Kidney capillary endothelial cell (primary cell): ENCODE data around the gene ADGRB3.
A peak's percentile ranks its signal among the peaks of the same experiment; 100 is the strongest.
"Not testable (repeated sequence)": the region's sequence is repeated elsewhere in the genome, so short reads cannot be mapped to it uniquely, and the experiment has no call there.

Experiments
- DNase-seq: peaks from one replicate; pipeline ENCODE4 v3.0.0-alpha.2; 2018; ENCODE audit warnings: low spot score

Gene ADGRB3

DNA sequence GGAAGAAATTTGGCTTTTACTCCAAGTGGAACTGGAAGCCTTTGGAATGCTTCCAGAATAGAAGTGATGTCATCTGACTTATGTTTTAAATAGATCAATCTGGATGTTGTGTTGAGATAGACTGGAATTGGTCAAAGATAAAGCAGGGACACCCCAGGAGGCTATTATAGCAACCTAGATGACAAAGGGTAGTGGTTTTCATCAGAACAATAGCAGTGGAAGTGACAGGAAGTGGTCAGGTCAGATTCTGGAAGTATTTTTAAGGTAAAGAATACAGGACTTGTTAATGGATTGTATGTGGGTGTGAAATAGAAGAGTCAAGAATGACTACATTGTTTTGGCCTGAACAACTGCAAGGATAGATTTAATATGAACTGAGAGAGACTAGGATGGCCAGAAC lies 191.4 kb downstream of the ADGRB3 start:
- no peak for DNase-seq

DNA sequence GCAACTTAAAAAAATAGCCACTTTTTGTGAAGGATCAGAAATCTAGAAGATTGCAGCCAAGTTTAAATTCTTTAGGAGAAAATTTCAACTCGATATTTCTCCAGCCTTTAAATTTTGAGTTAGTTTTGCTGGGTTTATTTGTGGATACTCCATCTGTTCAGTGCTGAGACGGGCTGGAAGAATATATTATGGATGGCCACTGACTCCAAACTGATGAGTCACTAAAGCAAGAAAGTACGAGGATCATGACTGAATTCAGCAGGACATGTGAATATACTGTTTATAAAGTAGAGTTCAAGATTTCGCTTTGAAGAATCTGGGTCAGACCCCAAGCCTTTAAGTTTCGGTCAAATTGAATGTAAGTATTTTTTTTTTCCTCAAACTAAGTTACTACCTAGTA lies 199.5 kb downstream of the ADGRB3 start:
- no peak for DNase-seq

DNA sequence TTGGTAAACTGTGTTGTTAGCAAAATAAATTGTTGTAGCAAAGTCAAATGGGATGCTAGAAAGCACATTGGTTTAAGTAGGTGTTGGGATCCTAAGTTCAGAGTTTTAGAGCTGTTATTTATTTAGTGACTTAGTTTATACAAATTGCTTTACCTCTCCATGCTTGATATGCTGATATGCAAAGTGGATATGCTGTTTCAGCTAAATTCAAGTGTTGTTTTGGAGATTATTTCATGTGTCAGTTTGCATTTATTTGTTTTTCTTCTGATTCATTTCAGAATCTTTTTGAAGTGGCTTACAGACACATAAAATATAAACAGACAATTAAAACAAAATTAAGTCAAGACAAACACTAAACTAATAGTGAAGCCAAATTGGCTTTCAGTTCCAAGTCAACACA lies 203.5 kb downstream of the ADGRB3 start:
- no peak for DNase-seq

DNA sequence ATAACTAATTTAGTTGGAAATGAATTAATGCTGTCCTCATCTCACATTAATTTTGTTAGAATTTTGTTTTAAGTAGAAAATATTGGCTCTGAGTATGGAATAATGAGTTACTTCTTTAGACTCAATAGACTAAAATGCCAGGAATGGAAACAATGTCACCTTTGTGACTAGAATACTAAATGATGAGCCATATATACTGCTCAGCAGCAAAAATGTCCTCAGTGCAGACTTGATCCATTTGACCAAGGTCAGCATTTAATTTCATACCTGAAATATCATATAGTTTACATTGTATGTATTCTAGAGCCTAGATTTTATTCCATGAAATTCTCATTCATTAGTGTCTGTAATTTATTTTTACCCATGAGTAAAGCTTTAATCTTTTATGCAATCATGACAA lies 217.7 kb downstream of the ADGRB3 start:
- DNase-seq: no peak

DNA sequence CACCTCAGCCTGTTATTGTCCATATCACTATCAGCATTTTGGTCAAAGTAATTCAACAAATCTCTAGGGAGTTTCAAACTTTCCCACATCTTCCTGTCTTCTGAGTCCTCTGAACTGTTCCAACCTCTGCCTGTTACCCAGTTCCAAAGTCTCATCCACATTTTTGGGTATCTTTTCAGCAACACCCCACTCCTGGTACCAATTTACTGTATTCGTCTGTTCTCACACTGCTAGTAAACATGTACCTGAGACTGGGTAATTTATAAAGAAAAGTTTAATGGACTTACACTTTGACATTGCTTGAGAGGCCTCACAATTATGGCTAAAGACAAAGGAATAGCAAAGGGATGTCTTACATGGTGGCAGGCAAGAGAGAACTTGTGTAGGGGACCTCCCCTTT lies 224.2 kb downstream of the ADGRB3 start:
- no peak for DNase-seq

DNA sequence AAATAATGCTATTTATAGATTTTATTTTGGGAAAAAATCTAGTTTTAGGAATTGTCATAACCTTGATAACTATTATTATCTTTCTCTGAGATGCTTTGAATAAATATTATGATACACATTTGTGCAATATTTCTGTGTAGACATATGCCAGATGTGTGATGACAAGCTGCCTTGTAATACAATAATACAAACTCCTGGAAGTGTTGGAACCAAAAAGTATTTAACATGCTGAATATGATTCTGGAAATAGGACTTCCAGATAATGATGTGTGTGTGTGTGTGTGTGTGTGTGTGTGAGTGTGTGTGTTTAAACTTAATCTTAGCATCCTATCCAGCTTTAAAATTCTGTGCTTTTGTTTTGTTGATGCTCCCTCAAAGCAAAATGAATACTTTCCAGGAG lies 233.6 kb downstream of the ADGRB3 start:
- no peak for DNase-seq

DNA sequence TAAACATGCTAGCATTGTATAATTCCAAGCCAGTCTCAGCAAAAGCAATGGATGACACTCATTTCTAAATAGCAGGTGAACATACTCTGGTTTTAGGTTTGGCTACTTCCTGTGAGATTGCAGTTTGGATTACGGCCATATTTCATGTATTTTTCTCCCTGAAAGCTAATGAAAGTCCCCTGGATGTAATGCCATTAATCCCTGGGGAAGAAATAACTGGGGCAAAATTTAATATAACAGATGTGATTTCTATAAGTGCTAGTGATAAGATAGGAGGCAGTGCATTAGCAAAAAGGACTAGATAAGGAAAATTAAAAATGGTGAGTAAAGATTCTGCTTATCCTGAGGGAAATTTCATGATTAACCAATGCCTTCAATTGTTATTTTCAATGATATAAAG lies 238.2 kb downstream of the ADGRB3 start:
- no peak for DNase-seq

DNA sequence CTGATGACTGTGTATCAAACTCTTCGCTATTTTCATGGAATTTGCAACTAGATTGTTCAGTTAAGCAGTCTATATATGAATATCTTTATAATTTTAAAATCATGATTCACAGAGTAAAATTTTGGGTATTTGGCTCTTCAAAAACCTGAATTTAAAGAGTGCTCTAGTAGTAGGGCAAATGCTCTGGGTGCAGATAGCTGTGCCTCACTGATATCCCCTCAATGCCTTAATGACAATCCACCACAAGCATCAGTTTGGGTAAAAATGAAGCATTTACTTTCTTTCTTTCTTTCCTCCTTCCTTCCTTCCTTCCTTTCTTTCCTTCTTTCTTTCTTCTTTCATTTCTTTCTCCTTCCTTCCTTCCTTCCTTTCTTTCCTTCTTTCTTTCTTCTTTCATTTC lies 239.7 kb downstream of the ADGRB3 start:
- no peak for DNase-seq

DNA sequence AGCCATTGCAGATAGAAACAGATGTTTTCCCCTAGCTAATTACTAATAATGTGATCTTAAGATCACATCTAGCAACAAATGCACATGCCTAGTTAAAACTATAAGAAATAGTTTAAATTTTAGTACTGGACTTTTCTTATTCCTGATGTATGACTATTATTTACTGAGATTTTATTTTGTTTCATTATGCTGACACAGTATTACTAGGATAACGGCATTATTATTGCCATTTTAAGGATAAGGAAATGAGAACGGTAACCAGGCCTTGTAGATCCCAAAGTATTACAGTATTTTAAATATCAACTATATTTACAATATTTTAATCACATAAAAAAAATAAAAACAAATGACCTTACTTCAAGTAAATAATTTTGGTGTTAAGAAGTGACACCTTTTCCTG lies 240.3 kb downstream of the ADGRB3 start:
- no peak for DNase-seq

DNA sequence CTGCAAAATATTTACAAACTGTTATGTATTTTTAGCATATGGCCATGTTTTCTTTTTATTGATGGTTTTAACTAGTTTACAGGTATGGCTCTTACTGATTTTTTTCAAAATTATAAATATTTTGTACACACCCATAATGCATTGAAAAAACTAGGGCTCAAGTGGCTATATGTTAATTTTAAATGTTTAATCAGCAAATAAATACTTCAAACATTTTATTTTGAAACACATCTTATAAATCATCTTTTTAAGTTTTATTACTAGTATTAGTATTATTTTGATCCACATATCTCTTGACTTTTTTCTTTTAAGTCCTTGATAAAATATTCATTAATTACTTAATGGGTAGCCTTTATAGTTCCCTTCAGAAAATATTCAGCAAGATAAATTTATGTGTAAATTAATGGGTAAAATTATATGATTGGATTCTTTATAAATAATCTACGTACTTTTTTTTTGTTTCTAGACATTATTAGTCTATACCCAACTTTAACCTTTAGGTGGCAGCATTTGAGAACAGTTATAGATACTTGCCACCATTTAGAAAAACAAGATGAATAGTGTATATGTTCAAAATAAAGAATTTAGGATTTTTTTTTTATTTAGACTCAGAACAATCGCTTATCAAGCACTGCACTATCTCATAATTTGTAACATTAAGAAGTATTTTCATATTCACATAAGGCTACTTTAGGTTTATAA lies 241.9 kb downstream of the ADGRB3 start:
- DNase-seq: peak; percentile 29

DNA sequence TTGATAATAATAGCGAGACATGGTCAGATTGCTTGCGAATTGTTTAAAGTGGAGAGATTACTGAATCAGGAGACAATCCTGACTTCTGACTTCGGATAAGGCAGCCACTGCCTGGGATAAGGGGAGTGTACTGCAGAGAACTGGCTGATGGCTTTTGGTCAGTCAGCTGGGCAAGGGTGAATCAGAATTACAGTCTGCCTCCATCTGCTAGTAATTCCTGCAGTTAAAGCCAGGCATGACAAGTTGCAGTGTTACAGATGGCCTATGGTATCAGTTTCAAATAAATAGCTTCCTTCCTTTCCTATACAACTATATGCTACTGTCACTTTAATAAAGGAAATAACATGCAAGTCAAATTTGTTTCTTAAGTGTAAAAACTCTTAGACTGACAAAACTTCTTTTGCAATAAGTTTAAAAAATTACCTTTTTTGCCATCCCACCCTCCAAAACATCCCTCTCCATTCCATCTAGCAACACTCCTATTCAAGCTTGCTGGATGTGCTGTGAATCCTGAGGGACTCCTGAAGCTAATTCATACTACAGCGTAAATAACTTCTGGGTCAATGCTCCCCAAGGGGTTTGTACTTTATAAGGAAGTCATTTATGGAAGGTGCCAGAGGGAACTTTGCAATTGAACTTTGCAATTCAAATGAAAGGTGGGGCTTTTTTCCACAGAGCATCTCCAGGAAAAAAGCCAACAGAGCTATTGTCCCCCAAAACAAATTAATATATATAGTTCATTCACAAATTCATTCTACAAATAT lies 245.2 kb downstream of the ADGRB3 start:
- DNase-seq: no peak

DNA sequence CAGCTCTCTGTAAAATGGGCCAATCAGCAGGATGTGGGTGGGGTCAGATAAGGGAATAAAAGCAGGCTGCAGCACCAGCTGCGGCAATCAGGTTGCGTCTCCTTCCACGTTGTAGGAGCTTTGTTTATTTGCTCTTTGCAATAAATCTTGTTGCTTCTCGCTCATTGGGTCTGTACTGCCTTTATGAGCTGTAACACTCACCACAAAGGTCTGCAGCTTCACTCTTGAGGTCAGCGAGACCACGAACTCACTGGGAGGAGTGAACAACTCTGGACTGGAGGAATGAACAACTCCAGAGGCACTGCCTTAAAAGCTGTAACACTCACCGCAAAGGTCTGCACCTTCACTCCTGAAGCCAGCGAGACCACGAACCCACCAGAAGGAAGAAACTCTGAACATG lies 248.2 kb downstream of the ADGRB3 start:
- not testable (repeated sequence) for DNase-seq

DNA sequence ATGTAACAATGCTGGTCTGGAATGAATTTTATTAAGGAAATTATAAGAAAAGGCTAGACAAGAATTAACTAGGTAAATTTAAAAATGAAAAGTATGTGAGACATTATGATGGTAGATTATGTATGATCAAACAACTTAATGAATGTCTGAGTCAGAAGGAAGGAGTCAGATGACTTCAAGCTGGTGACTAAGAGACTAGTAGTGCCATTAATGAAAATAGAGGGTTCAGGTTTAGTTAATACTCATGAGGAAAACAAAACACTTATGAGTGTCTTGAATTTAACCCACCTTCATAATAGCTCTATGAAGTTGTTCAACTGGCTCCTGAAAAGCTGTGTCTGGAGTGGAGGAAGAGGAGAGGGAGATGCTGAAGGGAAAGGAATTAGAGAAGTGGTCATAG lies 256.3 kb downstream of the ADGRB3 start:
- DNase-seq: no peak

DNA sequence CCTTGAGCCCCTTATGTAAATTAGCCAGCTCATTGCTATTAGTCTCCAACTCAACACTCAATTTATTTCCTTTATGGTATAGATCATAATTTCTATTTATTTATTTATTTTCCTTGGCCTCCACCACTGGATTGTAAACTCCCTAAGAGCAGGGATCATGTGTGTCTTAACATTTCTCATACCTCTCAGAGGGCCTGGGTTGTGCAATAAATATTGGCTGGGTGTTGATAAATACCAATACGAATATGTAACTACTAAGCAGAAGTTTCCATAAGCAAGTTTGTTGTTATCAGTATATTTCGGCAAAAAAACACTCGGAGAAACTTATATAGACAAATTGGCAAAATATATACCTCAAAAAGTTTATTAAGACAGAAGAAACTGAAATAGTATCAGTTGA lies 257.4 kb downstream of the ADGRB3 start:
- DNase-seq: no peak

DNA sequence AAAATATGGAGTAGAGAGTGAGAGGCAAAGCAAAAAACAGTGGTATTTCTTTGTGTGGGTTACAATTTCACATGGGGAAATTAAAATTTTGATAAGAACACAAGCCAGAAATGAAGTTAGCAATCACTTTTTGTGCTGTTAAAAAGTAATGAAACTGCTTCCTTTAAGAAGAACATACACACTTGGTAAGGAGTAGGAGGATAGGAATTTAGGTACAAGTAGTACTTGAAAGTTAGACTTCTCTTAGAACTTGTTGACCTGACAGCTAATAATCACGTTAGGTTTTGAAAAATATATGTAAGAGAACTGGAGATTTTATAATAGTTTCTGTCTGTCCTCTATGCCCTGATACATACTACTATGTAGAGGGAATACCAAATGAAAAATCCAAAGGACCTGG lies 260.8 kb downstream of the ADGRB3 start:
- no peak for DNase-seq

DNA sequence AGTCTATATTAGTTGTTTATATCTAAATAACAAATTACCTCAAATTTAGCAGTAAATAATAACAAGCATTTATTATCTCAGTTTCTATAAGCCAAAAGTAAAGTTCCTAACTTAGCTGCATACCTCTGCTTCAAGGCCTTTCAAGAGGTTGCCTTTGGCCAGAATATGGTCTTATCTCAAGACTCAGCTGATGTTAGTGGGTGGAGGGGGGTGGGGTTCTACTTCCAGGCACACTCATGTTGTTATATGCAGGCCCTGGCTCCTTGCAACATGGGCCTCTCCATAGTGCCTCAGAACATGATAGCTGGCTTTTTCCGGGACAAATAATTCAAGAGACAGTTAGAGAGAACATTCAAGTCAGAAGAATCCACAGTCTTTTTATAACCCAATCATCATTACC lies 266.0 kb downstream of the ADGRB3 start:
- DNase-seq: no peak

DNA sequence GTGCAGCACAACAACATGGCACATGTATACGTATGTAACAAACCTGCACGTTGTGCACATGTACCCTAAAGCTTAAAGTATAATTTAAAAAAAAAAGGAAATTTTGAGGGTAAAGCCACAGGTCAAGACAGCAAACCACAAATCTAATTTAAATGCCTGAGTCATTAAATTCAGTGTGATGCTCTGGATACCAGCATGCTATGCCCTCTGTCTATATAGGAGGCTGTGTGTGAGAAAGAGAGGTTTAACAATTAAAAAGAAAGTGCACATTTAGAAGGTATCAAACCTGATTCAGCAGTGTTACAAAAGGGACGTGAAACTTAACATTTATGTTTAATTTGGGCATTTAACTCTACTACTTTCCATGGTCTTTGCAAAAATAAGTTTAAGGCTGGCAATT lies 276.3 kb downstream of the ADGRB3 start:
- DNase-seq: no peak

DNA sequence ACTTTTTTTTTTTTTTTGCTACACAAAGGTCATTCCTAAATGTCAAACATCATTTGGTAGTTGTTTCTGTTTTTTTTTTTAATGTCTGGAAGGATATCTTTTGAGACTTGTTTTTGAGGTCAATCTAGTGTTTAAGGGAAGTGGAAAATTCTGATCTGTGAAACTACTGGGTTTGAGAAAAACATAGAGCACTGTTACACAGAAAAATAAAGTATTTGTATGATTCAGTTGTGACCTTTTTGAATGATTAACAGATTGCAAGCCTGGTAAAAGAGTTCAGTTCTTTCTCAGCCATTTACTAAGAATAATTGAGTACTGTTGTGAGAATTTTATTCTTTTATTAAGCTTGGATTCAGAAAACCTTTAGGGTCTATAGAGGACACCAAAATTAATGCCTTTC lies 276.7 kb downstream of the ADGRB3 start:
- no peak for DNase-seq

DNA sequence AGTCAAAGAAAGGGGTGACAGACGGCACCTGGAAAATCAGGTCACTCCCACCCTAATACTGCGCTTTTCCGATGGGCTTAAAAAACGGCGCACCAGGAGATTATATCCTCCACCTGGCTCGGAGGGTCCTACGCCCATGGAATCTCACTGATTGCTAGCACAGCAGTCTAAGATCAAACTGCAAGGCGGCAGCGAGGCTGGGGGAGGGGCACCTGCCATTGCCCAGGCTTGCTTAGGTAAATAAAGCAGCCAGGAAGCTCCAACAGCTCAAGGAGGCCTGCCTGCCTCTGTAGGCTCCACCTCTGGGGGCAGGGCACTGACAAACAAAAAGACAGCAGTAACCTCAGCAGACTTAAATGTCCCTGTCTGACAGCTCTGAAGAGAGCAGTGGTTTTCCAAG lies 277.7 kb downstream of the ADGRB3 start:
- DNase-seq: not testable (repeated sequence)

DNA sequence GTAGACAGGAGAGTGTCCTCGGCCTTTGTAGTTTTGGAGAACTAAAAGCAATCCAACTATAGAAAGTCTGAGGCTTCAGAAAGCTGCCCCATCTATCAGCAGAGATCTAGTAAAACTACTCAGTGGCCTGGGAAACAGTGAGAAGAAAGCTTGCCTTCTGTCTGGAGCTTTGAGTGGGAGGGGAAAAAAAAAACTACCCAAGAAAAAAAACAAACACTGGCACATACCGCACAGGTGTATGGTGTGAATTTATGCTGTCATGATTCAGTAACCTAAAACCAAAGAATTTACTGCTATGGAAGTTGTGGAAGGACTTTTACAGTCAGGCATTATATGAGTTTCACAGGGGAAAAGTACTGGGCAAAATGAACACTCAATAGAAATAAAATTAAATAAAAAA lies 280.5 kb downstream of the ADGRB3 start:
- no peak for DNase-seq

DNA sequence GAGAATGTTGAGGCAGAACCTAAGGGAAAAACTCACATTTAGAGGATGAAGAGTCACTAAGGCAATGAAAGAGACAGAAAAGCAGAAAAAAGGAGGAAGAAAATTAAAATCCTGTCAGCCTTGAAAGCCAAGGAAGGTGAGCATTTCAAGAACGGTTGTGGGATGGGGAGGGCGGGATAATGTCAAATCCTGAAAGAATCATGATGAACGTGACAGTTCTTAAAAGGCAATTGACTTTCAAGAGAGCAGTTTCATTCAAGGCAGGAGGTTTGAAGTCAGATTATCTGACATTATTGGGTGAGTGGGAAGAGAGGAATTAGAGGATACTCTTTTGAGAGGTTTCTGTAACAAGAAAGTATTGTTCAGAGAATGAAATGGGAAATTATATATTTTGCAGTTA lies 284.5 kb downstream of the ADGRB3 start:
- DNase-seq: no peak

DNA sequence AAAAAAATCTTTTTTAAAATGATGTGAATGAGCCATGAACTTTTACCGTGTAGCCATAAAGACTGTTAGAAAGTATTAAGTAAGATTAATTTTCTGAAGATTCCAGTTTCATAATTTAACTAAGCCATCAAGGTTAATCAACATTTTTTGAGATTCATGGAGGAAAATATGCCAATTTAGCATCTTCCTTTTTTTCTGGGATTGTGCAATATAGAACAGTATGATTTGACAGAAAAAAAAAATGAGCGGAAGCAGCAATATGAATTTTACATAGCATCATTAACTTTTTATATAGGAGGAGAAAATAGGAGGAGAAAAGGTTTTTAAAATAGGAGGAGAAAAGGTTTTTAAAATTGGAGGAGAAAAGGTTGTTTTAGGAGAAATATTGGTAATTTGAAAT lies 306.3 kb downstream of the ADGRB3 start:
- no peak for DNase-seq

DNA sequence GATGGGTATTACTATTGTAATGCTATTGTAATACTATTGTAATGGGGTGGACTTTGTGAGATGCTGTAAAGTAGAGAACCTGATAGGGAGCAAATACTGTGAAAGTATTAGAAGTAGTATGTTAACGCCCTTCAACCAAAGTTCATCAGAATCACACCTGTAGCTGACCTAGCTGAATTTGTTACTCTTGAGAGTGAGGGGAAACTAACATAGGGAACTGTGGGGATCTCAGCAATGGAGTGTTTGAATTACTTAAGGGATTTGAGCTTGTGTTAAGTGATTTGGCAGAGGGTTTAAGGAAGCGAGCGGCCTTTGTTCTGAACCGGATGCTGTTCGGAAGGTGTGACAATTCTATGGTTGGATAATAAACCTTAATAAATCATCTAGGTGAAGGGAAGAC lies 312.6 kb downstream of the ADGRB3 start:
- DNase-seq: no peak

DNA sequence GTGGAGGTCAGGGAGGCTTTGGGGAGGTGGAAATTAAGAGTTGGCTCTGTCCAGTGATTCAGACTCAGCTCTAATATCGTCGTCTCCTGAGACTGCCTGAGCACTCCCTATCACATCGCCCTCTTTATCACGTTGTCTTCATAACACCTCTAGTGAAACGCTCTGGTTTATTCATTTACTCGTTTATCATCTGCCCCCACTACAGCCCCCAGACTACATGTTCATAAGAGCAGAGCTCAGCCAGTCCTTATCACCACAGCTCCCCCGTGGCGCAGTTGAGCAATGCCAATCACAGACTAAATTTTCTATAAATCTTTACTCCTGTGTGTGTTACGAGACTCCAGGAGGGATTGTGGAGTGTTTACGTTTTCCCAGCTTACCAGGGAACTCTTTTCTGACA lies 316.2 kb downstream of the ADGRB3 start:
- DNase-seq: no peak
